ENCODE results near the gene FECH.

DNA sequence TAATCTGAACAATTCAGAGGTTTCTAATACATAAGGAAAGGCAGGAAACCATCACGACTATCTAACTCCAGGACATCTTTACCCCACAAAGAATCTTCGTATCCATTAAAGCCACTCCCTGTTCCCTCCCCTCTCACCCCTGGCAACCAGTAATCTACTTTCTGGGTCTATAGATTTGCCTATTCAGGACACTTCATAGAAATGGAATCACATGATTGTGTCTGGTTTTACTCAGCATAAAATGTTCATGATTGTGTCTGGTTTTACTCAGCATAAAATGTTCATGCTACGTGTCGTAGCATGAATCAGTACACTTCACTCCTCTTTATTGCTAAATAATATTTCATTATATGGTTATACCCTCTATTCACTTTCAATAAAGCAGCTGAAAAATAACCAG is 11.6 kb downstream of the FECH start:
- TF ChIP-seq, protein P1, sequence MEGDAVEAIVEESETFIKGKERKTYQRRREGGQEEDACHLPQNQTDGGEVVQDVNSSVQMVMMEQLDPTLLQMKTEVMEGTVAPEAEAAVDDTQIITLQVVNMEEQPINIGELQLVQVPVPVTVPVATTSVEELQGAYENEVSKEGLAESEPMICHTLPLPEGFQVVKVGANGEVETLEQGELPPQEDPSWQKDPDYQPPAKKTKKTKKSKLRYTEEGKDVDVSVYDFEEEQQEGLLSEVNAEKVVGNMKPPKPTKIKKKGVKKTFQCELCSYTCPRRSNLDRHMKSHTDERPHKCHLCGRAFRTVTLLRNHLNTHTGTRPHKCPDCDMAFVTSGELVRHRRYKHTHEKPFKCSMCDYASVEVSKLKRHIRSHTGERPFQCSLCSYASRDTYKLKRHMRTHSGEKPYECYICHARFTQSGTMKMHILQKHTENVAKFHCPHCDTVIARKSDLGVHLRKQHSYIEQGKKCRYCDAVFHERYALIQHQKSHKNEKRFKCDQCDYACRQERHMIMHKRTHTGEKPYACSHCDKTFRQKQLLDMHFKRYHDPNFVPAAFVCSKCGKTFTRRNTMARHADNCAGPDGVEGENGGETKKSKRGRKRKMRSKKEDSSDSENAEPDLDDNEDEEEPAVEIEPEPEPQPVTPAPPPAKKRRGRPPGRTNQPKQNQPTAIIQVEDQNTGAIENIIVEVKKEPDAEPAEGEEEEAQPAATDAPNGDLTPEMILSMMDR (IDR thresholded peaks at IDR 0.05 in 4 of 5, conservative IDR thresholded peaks at IDR 0.05 in 1 of 5) = no peak
- TF ChIP-seq POLR2A (IDR thresholded peaks at IDR 0.05) = no peak

Data from gastrocnemius medialis (tissue), 4 donors.